GM19035 (cell line): ENCODE results near the gene VGLL4.

ENCODE experiments used
- ATAC-seq: cut with Tn5 transposase; IDR thresholded peaks from one replicate; pipeline ENCODE4 v1.9.1; 2021; ENCODE audit not compliant: unreplicated experiment

VGLL4 gene

GRCh38 chr3:11629716-11630115 is 14.0 kb downstream of the VGLL4 start:
- no peak for ATAC-seq

GRCh38 chr3:11627612-11628011 is 16.1 kb downstream of the VGLL4 start:
- no peak for ATAC-seq

GRCh38 chr3:11626084-11626463 is 17.6 kb downstream of the VGLL4 start:
- ATAC-seq, result no peak

GRCh38 chr3:11625376-11626083 is 18.2 kb downstream of the VGLL4 start:
- no peak for ATAC-seq

- no peak for ATAC-seq
Observed at GRCh38 chr3:11624704-11625375, 18.9 kb downstream of the VGLL4 start.

GRCh38 chr3:11624161-11624560 is 19.6 kb downstream of the VGLL4 start:
- peak; percentile 69 for ATAC-seq

- ATAC-seq, result no peak
Observed at GRCh38 chr3:11622586-11623550, 20.8 kb downstream of the VGLL4 start.

GRCh38 chr3:11621077-11621476 is 22.6 kb downstream of the VGLL4 start:
- ATAC-seq, result no peak

DNA sequence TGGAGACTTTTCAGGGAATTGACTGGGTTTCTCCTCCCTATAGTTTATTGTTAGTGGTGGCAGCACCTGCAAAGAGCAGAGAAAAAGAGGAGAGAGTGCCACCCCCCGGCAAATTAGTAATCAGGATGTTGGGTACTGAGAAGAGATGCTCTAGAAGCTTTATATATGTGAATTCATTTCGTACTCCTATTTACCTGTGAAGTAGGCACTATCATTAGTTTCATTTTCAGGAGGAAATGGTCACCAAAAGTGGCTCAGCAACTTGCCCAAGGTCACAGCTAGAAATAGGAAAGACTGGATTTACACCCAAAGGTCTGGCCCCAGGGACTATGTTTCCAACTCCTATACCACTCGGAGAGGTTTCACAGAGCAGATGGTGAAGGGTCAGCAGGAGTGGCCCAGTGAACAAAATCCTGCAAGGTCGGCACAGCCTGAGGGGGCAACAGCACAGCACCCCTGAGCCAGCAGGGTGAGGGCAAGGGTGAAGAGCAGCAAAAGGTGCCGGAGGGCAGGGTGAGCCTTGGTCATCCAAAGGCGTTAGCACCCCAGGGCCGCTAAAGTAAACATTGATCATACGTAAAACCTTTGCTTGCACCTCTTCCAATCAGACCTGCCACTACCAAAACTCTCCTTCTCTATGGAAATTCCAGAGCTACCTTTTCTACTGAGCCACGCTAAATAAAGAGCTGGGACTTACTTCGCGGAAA is 23.6 kb downstream of the VGLL4 start:
- no peak for ATAC-seq

DNA sequence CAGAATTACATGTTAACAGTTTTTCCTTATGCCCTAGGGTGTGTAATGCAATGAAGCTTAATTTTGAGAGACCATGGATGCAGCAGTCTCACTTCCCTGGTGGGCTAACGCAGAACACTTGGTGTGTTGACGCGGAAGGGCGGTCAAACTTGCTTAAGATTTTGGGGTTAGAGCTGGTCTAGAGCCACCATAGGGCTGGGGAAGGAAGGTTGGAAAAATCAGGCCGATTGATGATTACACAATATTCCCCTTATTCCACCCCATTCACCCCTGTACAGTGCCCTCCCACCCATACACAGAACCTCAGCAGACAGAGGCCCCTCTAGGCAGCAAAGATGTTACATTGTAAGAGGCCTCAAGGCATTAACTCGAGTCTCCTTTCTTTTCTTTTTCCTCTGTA is 24.3 kb downstream of the VGLL4 start:
- no peak for ATAC-seq

DNA sequence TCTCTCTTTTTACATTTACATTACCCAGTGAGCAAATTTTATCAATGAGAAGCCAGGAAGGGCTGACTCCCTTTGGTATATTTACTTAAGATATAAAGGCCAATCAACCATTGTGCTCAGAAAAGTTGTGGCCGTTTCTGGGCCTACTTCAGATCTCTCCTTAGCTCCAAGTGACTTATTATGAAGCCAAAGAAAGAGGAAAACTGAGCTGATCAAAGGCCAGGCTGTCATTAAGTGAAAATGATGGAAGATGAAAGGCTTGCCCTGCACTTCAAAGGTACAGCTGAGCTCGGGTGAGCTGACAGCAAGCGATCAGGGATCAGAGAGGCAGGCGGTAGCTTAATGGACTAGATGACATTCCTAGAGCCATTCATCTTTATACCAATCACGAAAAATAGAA is 24.8 kb downstream of the VGLL4 start:
- ATAC-seq, result no peak

- no peak for ATAC-seq
Observed at GRCh38 chr3:11616551-11616950, 27.2 kb downstream of the VGLL4 start.

- ATAC-seq, result no peak
Observed at GRCh38 chr3:11613851-11614487, 29.7 kb downstream of the VGLL4 start.

- no peak for ATAC-seq
Observed at GRCh38 chr3:11613319-11613718, 30.4 kb downstream of the VGLL4 start.

DNA sequence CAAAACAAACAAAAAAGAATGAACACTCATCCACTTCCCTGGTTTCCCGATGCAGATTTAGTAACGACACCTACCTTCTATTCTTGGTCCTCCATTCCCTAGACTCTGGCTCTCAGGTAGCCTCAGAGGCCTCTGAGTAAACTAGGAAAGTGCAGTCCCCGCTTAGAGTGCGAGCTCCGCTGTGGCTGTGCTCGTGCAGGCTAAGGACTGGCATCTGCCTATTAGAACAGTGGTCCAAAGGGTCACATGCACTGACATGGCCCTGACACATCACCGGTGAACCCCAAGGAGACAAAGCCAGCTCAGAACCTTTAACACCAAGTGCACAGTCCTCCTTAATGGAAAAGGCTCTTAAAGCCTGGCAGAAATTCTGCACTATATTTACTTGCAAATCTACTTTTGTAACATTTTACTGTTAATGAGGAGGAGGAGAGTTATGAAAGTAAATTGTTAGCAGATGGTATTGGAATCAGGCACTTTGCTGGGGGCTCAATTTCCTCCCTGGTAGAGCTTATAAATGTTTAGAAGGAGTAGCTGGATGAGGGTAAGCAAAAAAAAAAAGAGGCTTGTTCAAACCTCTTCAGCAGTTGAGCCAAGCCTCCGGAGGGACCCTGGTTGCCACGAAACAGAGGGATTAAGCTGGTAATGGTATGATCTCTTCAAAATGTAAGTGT is 31.1 kb downstream of the VGLL4 start:
- no peak for ATAC-seq

- no peak for ATAC-seq
Observed at GRCh38 chr3:11611341-11611799, 32.3 kb downstream of the VGLL4 start.

DNA sequence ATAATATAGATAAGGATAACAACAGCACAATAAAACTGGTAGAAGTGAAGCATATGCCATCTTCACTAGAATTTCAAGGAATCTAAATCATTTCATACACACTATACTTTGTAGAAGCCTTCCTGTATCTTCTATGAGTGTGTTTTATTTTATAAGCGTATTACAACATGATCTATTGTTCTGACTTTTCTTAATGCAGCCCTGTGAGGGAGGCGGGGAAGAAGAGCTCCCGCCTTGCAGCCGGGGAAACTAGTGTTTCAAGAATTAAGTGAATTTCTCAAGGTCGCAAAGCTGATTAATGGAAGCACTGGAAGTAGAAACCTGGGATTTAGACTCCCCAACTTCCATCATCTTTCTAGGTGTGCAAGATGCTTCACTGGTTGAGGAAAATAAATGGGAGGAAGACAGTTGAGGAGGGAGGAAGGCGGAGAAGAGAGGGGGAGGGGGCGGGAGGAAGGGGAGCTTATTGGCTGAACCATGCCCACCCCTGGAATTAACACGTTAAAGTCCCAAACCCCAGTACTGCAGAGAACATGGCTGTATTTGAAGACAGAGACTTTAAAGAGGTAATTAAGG is 32.9 kb downstream of the VGLL4 start:
- ATAC-seq, result no peak

- no peak for ATAC-seq
Observed at GRCh38 chr3:11610044-11610671, 33.6 kb downstream of the VGLL4 start.

- ATAC-seq, result no peak
Observed at GRCh38 chr3:11609481-11609880, 34.2 kb downstream of the VGLL4 start.
